Stimulated activated CD4-positive, alpha-beta T cell treated with anti-CD3 and anti-CD28 coated beads, TNF-alpha, amount 100 ng/mL, for 4 hours (primary cell): ENCODE data around the gene ASCC3.

Experiments
- DNase-seq, 3 experiments: peaks; one replicate each; pipeline ENCODE4 v3.0.0-alpha.2; 2020; ENCODE audit warnings: low read depth in 3 of 3

Gene ASCC3

GRCh38 chr6:100467129-100468015 lies 413.8 kb downstream of the ASCC3 start:
- no peak for DNase-seq

- no peak for DNase-seq
These were observed 414.6 kb downstream of the ASCC3 start for GRCh38 chr6:100466410-100467128.

GRCh38 chr6:100465701-100466409 lies 415.3 kb downstream of the ASCC3 start:
- DNase-seq = no peak

- no peak for DNase-seq
These were observed 416.0 kb downstream of the ASCC3 start, which contains the start of gene SIM1 for GRCh38 chr6:100464903-100465700. TSS of gene SIM1 (minus strand) at chr6:100464921. CDS start at chr6:100463468, 1,453 bp downstream.

GRCh38 chr6:100464162-100464851 lies 416.8 kb downstream of the ASCC3 start:
- no peak for DNase-seq

GRCh38 chr6:100463630-100464161 lies 417.4 kb downstream of the ASCC3 start:
- DNase-seq = no peak

GRCh38 chr6:100462706-100463629 lies 418.2 kb downstream of the ASCC3 start:
- DNase-seq = no peak

- DNase-seq = no peak
These were observed 419.0 kb downstream of the ASCC3 start for GRCh38 chr6:100461917-100462705.

- DNase-seq = no peak
These were observed 419.7 kb downstream of the ASCC3 start for GRCh38 chr6:100461278-100461916.

- DNase-seq = no peak
These were observed 420.4 kb downstream of the ASCC3 start for GRCh38 chr6:100460650-100461204.

- DNase-seq = no peak
These were observed 421.4 kb downstream of the ASCC3 start for GRCh38 chr6:100459592-100460184.

- no peak for DNase-seq
These were observed 422.1 kb downstream of the ASCC3 start for GRCh38 chr6:100458841-100459591.
